GM03348 (cell line): Measurements from ENCODE around the gene STBD1.
"Not testable (repeated sequence)": the region's sequence is repeated elsewhere in the genome, so short reads cannot be mapped to it uniquely, and the experiment has no call there.

Experiments
- DNase-seq: peaks from one replicate; pipeline ENCODE4 v3.0.0; 2012; ENCODE audit warnings: low spot score

The STBD1 gene

GRCh38 chr4:76283900-76284299, 22.6 kb upstream of the STBD1 start:
- no peak for DNase-seq

GRCh38 chr4:76287811-76288210, 18.7 kb upstream of the STBD1 start:
- DNase-seq: not testable (repeated sequence)

- DNase-seq: no peak
Measured at GRCh38 chr4:76292730-76293129, 13.8 kb upstream of the STBD1 start.

GRCh38 chr4:76293772-76294171, 12.8 kb upstream of the STBD1 start:
- DNase-seq: no peak

GRCh38 chr4:76296286-76296820, 10.2 kb upstream of the STBD1 start:
- no peak for DNase-seq

GRCh38 chr4:76298227-76298626, 8.3 kb upstream of the STBD1 start:
- no peak for DNase-seq

- no peak for DNase-seq
Measured at GRCh38 chr4:76300012-76300411, 6.5 kb upstream of the STBD1 start.

- DNase-seq: peak; percentile 65
Measured at GRCh38 chr4:76301068-76301774, 5.3 kb upstream of the STBD1 start.

- DNase-seq: no peak
Measured at GRCh38 chr4:76301775-76302162, 4.8 kb upstream of the STBD1 start.

GRCh38 chr4:76302826-76303438, 3.6 kb upstream of the STBD1 start:
- DNase-seq: no peak

- no peak for DNase-seq
Measured at GRCh38 chr4:76305033-76305687, 1.4 kb upstream of the STBD1 start.

GRCh38 chr4:76306882-76307659, 538 bp downstream of the STBD1 start:
- DNase-seq: peak; percentile 85

- no peak for DNase-seq
Measured at GRCh38 chr4:76307660-76308014, 1.1 kb downstream of the STBD1 start.

- no peak for DNase-seq
Measured at GRCh38 chr4:76308548-76308947, 2.0 kb downstream of the STBD1 start.

GRCh38 chr4:76309939-76310550, 3.5 kb downstream of the STBD1 start:
- DNase-seq: no peak

GRCh38 chr4:76310683-76311082, 4.2 kb downstream of the STBD1 start:
- DNase-seq: no peak

GRCh38 chr4:76311896-76312331, 5.4 kb downstream of the STBD1 start:
- DNase-seq: no peak

GRCh38 chr4:76312457-76312856, 5.9 kb downstream of the STBD1 start:
- no peak for DNase-seq

GRCh38 chr4:76313547-76313946, 7.0 kb downstream of the STBD1 start:
- DNase-seq: no peak

- DNase-seq: no peak
Measured at GRCh38 chr4:76315267-76315918, 8.9 kb downstream of the STBD1 start.

GRCh38 chr4:76316131-76316530, 9.6 kb downstream of the STBD1 start:
- DNase-seq: no peak
